Fibroblast of mammary gland (primary cell): Measurements from ENCODE around the gene GPR25.

ENCODE experiments used
- DNase-seq: peaks from one replicate; pipeline ENCODE4 v3.0.0-alpha.2; 2010; ENCODE audit warnings: low read depth
- H3K4me3 ChIP-seq: 2 replicates; pipeline ENCODE4 v1.5.1; 2011; ENCODE audit warnings: low read depth, mild to moderate bottlenecking, low read length, moderate library complexity; ENCODE audit not compliant: control insufficient read depth
- TF ChIP-seq, protein P1 (sequence below): conservative IDR thresholded peaks from 2 replicates; pipeline ENCODE4 v1.5.1; 2011; ENCODE audit warnings: low read depth, low read length, inconsistent platforms; ENCODE audit not compliant: control insufficient read depth, insufficient read depth

The GPR25 gene

DNA sequence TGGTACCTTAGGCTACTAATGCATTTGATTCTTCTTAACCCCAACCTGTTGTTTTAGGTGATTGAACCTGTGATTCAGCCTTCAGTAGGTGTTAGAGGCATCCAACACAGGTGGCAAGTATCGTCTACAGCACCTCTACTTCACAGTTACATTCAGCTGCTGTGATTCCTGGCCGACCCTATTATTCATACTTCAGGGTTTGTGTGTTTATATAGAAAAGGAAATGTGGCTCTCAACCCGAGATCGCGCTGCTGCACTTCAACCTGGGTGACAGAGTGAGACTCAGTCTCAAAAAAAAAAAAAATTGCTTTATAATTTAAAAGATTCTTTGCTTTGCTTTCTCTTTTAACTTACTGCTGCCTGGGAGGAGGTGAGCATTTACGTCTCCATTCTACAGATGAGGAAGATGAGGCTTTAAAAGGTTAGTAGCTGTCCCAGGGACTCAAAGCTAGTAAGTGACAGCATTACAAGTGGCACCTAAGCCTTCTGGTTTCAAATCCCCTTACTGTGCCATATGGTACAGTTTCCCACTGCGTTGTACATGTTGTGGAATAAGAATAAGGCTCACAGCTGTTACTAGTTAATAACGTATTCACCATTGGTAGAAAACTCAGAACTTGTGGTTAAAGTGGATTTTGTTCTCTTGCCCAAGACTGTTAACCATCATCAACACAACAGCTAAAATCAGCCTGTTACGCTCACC is 9.9 kb upstream of the GPR25 start:
- TF ChIP-seq, protein P1, sequence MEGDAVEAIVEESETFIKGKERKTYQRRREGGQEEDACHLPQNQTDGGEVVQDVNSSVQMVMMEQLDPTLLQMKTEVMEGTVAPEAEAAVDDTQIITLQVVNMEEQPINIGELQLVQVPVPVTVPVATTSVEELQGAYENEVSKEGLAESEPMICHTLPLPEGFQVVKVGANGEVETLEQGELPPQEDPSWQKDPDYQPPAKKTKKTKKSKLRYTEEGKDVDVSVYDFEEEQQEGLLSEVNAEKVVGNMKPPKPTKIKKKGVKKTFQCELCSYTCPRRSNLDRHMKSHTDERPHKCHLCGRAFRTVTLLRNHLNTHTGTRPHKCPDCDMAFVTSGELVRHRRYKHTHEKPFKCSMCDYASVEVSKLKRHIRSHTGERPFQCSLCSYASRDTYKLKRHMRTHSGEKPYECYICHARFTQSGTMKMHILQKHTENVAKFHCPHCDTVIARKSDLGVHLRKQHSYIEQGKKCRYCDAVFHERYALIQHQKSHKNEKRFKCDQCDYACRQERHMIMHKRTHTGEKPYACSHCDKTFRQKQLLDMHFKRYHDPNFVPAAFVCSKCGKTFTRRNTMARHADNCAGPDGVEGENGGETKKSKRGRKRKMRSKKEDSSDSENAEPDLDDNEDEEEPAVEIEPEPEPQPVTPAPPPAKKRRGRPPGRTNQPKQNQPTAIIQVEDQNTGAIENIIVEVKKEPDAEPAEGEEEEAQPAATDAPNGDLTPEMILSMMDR: no peak
- no peak overlapping the region for H3K4me3 ChIP-seq
- peak; percentile 15 for DNase-seq

DNA sequence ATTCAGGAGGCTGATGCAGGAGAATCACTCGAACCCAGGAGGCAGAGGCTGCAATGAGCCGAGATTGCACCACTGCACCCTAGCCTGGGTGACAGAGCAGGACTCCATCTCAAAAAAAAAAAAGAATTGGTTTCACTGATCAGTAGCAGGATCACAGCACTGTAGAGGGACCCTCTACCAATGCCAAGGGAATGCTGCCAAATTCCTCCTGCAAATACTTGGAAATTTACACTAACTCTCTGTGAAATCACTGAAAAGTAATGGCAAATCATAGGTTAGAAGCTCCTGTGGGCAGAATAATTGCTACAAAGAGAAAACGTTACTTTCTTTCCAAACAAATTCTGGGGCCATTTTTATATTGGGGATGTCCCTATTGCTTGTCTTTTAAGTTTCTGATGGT is 6.7 kb upstream of the GPR25 start:
- TF ChIP-seq, protein P1: no peak
- no peak overlapping the region for H3K4me3 ChIP-seq
- no peak for DNase-seq

DNA sequence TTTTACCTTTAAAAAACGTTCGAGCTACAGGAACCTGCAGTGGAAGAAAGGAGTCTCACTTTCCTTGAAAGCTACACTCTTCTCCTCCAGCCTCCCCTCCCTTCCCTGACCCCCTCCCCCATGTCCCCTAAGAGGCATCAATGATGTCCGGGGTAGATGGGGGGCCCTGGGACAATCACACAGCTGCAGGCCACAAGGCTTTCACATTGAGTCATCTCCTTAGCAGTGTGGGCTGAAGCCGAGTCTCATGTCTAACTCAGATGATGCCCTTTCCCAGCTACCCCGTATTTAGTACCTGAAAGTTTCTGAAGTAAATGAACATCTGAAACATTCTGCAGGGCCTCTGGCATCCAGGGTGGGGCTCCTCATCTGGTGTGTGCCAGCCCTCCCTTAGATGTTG is 6.3 kb upstream of the GPR25 start:
- TF ChIP-seq, protein P1: no peak
- peak; percentile 28 for DNase-seq
- no peak overlapping the region for H3K4me3 ChIP-seq

DNA sequence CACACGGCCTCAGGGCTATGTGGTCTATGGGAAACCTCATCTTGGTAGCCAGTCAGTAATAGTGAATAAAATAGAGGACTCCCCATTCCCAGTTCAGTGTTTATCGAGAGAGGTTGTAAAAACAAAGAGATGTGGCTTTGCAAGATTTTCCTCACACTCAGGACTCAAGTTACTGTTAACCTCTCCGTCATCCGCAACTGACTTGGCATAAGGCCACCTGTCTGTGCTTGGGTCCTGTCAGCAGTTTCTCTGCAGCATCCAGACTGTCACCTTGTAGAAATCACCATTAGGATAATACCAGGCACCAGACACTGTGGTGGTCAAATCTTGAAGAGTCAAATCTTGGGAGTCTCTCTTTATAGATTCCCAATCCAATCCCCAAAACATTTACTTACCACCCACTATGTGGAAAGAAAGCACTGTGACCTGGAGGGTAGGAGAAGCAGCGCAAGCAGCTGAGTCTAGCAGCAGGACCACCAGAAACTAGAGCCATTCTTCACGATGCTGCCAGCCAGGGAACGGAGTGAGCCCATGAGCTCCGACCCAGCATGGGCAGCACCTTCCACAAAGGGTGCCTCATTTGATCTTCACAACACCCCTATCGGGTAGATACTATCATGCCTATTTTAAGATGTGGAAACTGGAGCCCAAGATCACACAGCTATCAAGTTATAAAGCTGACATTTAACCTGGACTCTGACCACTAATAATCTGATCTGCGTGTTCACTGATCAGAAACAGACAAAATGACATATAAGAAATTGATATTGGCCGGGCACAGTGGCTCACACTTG is 5.6 kb upstream of the GPR25 start:
- TF ChIP-seq, protein P1: no peak
- peak; percentile 21 for DNase-seq
- no peak overlapping the region for H3K4me3 ChIP-seq

DNA sequence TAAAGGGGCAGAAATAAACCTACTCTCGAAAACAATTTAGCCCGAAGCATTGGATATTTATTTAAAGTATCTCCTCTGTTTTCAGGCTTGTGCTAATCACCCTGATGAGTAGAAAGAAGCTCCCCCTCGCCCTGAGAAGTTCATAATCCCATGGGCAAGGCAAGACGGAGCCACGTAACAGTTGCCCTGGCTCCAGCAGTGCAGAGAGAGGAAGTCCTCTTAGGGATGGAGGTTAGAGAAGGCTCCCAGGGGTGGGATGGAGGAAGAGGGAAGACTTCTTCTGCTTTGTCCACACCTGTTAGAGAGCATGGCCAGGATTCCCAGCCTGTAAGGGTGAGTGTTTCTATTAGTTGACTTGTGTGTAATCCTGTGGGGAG is 3.4 kb upstream of the GPR25 start:
- TF ChIP-seq, protein P1: no peak
- H3K4me3 ChIP-seq: no peak overlapping the region
- no peak for DNase-seq

DNA sequence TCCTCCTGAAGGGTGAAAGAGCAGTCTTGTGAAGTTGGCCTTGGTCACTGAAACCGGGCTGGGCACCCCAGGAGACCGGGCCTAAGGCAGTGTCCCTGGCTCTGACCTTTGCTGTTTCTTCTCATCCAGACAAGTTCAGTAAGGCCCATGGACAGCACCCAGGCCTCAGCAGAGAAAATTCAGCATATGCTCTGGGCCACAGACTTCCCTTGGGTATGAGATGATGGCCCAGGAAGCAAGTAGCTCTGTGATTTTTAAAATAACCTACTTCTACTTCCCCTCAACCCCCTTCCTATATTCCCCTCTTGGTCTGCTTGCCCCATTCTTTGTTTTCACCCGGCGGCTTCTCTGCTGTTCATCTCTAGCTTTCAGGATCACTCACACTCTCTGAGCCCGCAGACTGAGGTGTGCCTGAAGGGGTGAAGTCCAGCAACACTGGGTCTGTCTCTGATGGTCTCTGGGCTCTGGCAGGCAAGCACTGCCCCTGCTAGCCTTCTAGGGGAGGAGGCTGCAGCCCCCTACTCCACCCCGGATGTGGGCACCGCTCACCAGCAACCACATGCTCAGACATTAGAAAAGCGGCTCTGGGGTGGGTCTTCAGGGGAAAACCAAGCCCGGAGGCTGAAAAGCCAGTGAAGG is 2.9 kb upstream of the GPR25 start:
- TF ChIP-seq, protein P1: no peak
- H3K4me3 ChIP-seq: no peak overlapping the region

More for the DNA sequence above, 2.9 kb upstream of the GPR25 start:
- no peak for DNase-seq
